ENCODE data around the gene DAPK1.
"Not testable (repeated sequence)": the region's sequence is repeated elsewhere in the genome, so short reads cannot be mapped to it uniquely, and the experiment has no call there.

The DAPK1 gene

GRCh38 chr9:87545858-87546257, 48.2 kb downstream of the DAPK1 start:
- no peaks in the 10 kb centered on the region for H3K79me2 ChIP-seq (ENCODE audit: low read length)
- no peaks in the 10 kb centered on the region for H3K9me3 ChIP-seq (ENCODE audit: insufficient read depth, low read length)
- H3K27me3 ChIP-seq (ENCODE audit: low read depth, low read length) = no peaks in the 10 kb centered on the region
- no peak overlapping the region for H3K4me3 ChIP-seq (ENCODE audit: low read length)
- H4K20me1 ChIP-seq (ENCODE audit: insufficient read depth, low read length) = no peaks in the 10 kb centered on the region
- no peak overlapping the region for H3K9ac ChIP-seq (ENCODE audit: low read length)
- no peaks in the 10 kb centered on the region for H3K4me1 ChIP-seq (ENCODE audit: low read length)
- TF ChIP-seq CTCF (IDR thresholded peaks at IDR 0.05; ENCODE audit: low read depth, low read length) (no peak), EZH2phosphoT487 (IDR thresholded peaks at IDR 0.05; ENCODE audit: low read depth) (no peak)
- no peak overlapping the region for H2AFZ ChIP-seq (ENCODE audit: low read depth, low read length)
- H3K27ac ChIP-seq (ENCODE audit: low read length) = no peak overlapping the region
- no peaks in the 10 kb centered on the region for H3K36me3 ChIP-seq (replicated peaks; ENCODE audit: low read depth, low read length)
- H3K4me2 ChIP-seq (ENCODE audit: low read length) = no peak overlapping the region

- Histone ChIP-seq H3K4me3 (ENCODE audit: low read length) (no peak overlapping the region), H2AFZ (ENCODE audit: low read depth, low read length) (no peak overlapping the region), H3K9me3 (ENCODE audit: insufficient read depth, low read length) (no peaks in the 10 kb centered on the region), H4K20me1 (ENCODE audit: insufficient read depth, low read length) (no peaks in the 10 kb centered on the region), H3K27me3 (ENCODE audit: low read depth, low read length) (no peaks in the 10 kb centered on the region), H3K4me1 (ENCODE audit: low read length) (no peaks in the 10 kb centered on the region), H3K9ac (ENCODE audit: low read length) (no peak overlapping the region), H3K79me2 (ENCODE audit: low read length) (no peaks in the 10 kb centered on the region), H3K4me2 (ENCODE audit: low read length) (no peak overlapping the region), H3K36me3 (replicated peaks; ENCODE audit: low read depth, low read length) (no peaks in the 10 kb centered on the region), H3K27ac (ENCODE audit: low read length) (no peak overlapping the region)
- TF ChIP-seq EZH2phosphoT487 (IDR thresholded peaks at IDR 0.05; ENCODE audit: low read depth) (no peak), CTCF (IDR thresholded peaks at IDR 0.05; ENCODE audit: low read depth, low read length) (no peak)
These were observed 49.0 kb downstream of the DAPK1 start for GRCh38 chr9:87546704-87547103.

DNA sequence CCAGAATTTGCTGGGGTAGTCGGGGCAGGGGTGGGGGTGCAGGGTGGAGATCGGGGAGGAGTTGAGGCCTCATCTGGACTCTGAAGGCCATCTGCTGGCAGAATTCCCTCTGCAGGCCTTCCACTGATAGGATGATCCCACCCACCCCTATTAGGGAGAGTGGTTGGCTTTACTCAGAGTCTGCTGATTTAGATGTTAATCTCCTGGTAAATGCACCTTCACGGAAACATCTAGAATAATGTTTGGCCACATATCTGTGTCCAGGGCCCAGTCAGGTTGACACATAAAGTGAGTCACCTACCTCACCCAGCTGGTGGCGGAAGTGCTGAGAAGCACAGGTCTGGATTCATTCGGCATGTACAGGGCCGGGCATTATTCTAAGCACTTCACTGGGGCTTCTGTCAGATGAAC, 50.0 kb downstream of the DAPK1 start:
- no peak overlapping the region for H3K4me2 ChIP-seq (ENCODE audit: low read length)
- H3K9ac ChIP-seq (ENCODE audit: low read length) = no peak overlapping the region
- H3K4me3 ChIP-seq (ENCODE audit: low read length) = no peak overlapping the region
- H3K79me2 ChIP-seq (ENCODE audit: low read length) = no peaks in the 10 kb centered on the region
- no peak overlapping the region for H2AFZ ChIP-seq (ENCODE audit: low read depth, low read length)
- H3K27me3 ChIP-seq (ENCODE audit: low read depth, low read length) = no peaks in the 10 kb centered on the region
- no peaks in the 10 kb centered on the region for H3K4me1 ChIP-seq (ENCODE audit: low read length)
- H3K27ac ChIP-seq (ENCODE audit: low read length) = no peak overlapping the region
- no peaks in the 10 kb centered on the region for H3K36me3 ChIP-seq (replicated peaks; ENCODE audit: low read depth, low read length)
- TF ChIP-seq CTCF (IDR thresholded peaks at IDR 0.05; ENCODE audit: low read depth, low read length) (no peak), EZH2phosphoT487 (IDR thresholded peaks at IDR 0.05; ENCODE audit: low read depth) (no peak)
- H3K9me3 ChIP-seq (ENCODE audit: insufficient read depth, low read length) = no peaks in the 10 kb centered on the region
- no peaks in the 10 kb centered on the region for H4K20me1 ChIP-seq (ENCODE audit: insufficient read depth, low read length)

- no peaks in the 10 kb centered on the region for H3K4me1 ChIP-seq (ENCODE audit: low read length)
- H4K20me1 ChIP-seq (ENCODE audit: insufficient read depth, low read length) = no peaks in the 10 kb centered on the region
- H3K27me3 ChIP-seq (ENCODE audit: low read depth, low read length) = no peaks in the 10 kb centered on the region
- no peaks in the 10 kb centered on the region for H3K9me3 ChIP-seq (ENCODE audit: insufficient read depth, low read length)
- no peak overlapping the region for H3K4me2 ChIP-seq (ENCODE audit: low read length)
- H3K27ac ChIP-seq (ENCODE audit: low read length) = no peak overlapping the region
- no peak for TF ChIP-seq EZH2phosphoT487 (IDR thresholded peaks at IDR 0.05; ENCODE audit: low read depth)
- no peak for TF ChIP-seq CTCF (IDR thresholded peaks at IDR 0.05; ENCODE audit: low read depth, low read length)
- H2AFZ ChIP-seq (ENCODE audit: low read depth, low read length) = no peak overlapping the region
- H3K36me3 ChIP-seq (replicated peaks; ENCODE audit: low read depth, low read length) = no peaks in the 10 kb centered on the region
- no peak overlapping the region for H3K4me3 ChIP-seq (ENCODE audit: low read length)
- H3K79me2 ChIP-seq (ENCODE audit: low read length) = no peaks in the 10 kb centered on the region
- no peak overlapping the region for H3K9ac ChIP-seq (ENCODE audit: low read length)
These were observed 50.5 kb downstream of the DAPK1 start for GRCh38 chr9:87548159-87548558.

- not testable (repeated sequence) for H3K27ac ChIP-seq (ENCODE audit: low read length); H3K4me1 ChIP-seq (ENCODE audit: low read length); H3K9me3 ChIP-seq (ENCODE audit: insufficient read depth, low read length); H3K79me2 ChIP-seq (ENCODE audit: low read length); H2AFZ ChIP-seq (ENCODE audit: low read depth, low read length); H4K20me1 ChIP-seq (ENCODE audit: insufficient read depth, low read length); H3K36me3 ChIP-seq (replicated peaks; ENCODE audit: low read depth, low read length); H3K4me3 ChIP-seq (ENCODE audit: low read length); H3K9ac ChIP-seq (ENCODE audit: low read length); H3K27me3 ChIP-seq (ENCODE audit: low read depth, low read length); H3K4me2 ChIP-seq (ENCODE audit: low read length)
These were observed 51.4 kb downstream of the DAPK1 start for GRCh38 chr9:87549088-87549487.
